ENCODE results near the gene FGF12. TPM values are rescaled to one million over a fixed set of nuclear protein-coding genes. Genes with fewer than 3 reads are reported as not detected.

Gene FGF12
- total RNA-seq, 2 experiments from 2014 or later: not detected

DNA sequence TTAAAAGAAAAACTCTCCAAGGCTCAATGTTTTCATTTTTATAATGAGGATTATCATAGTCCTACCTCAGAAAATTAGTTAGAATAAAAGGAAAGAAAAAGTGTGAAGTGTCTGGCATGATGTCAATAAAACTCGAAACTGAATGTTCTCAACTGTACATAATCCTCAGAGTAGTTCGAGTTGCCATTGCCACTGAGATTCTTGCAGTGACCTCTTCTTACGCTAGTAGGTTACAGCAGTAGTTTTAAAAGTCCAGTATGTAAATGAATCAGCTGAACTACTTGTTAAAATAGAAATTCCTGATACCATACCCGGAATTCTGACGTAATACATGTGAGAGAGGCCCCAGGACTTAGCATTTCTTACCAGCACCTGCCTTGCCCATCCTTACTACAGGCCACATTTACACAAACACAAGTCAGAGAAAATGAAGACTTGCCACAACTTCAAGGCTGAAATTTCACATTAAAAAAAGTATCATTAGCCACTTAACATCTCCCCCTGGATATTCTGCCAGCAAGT lies 502.6 kb downstream of the FGF12 start:
- TF ChIP-seq, protein P1, sequence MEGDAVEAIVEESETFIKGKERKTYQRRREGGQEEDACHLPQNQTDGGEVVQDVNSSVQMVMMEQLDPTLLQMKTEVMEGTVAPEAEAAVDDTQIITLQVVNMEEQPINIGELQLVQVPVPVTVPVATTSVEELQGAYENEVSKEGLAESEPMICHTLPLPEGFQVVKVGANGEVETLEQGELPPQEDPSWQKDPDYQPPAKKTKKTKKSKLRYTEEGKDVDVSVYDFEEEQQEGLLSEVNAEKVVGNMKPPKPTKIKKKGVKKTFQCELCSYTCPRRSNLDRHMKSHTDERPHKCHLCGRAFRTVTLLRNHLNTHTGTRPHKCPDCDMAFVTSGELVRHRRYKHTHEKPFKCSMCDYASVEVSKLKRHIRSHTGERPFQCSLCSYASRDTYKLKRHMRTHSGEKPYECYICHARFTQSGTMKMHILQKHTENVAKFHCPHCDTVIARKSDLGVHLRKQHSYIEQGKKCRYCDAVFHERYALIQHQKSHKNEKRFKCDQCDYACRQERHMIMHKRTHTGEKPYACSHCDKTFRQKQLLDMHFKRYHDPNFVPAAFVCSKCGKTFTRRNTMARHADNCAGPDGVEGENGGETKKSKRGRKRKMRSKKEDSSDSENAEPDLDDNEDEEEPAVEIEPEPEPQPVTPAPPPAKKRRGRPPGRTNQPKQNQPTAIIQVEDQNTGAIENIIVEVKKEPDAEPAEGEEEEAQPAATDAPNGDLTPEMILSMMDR (IDR thresholded peaks at IDR 0.05): no peak
- Mint-ChIP-seq H3K4me1 (ENCODE audit: low read depth) (no peaks in the 10 kb centered on the region), H3K36me3 (ENCODE audit: low read depth) (no peaks in the 10 kb centered on the region), H3K27ac (no peak overlapping the region), H3K27me3 (no peaks in the 10 kb centered on the region), H3K9me3 (no peaks in the 10 kb centered on the region), H3K4me3 (no peak overlapping the region)
- Histone ChIP-seq H3K9me3 (ENCODE audit: control insufficient read depth in 1 of 2, insufficient read depth in 1 of 2, low read length in 2 of 2) (no peaks in the 10 kb centered on the region), H3K36me3 (ENCODE audit: insufficient read depth, low read length) (no peaks in the 10 kb centered on the region), H3K4me3 (ENCODE audit: low read length) (no peak overlapping the region), H3K4me1 (ENCODE audit: insufficient read depth, low read length) (no peaks in the 10 kb centered on the region), H3K27me3 (ENCODE audit: control insufficient read depth in 1 of 2, insufficient read depth in 2 of 2, low read length in 2 of 2) (no peaks in the 10 kb centered on the region), H3K27ac (ENCODE audit: low read depth in 1 of 2, low read length in 2 of 2) (no peak overlapping the region)
- no peak for DNase-seq
- ATAC-seq (ENCODE audit: poor library complexity): no peak
- CTCF ChIA-PET: no interaction called here
- POLR2A ChIA-PET: no interaction called here
- intact Hi-C loops (cut with DNase I, micrococcal nuclease): no loop called here

DNA sequence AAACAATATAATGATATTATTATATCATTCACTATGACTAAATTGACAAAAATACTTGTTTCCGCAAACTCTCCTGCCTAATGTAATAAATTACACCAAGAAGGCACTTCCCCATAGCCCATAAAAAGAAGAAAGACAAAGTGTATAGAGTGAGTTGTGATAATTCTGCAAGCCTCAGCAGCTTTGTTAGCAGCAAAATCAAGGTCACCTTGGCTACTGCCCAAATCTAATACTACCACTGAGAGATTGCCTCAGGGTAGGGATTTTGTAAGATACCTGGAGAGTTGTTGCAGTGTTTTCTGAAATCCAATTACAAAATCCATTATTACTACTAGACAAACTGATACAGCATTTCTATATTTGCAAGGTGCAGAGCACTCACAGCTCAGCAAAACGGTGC lies 503.5 kb downstream of the FGF12 start:
- no peak overlapping the region for H3K27ac ChIP-seq (ENCODE audit: low read depth in 1 of 2, low read length in 2 of 2)
- H3K4me3 Mint-ChIP-seq: no peak overlapping the region
- H3K27me3 Mint-ChIP-seq: no peaks in the 10 kb centered on the region
- H3K9me3 ChIP-seq (ENCODE audit: control insufficient read depth in 1 of 2, insufficient read depth in 1 of 2, low read length in 2 of 2): no peaks in the 10 kb centered on the region
- no peaks in the 10 kb centered on the region for H3K9me3 Mint-ChIP-seq
- no peaks in the 10 kb centered on the region for H3K4me1 Mint-ChIP-seq (ENCODE audit: low read depth)
- POLR2A ChIA-PET: no interaction called here
- DNase-seq: no peak
- CTCF ChIA-PET: no interaction called here
- ATAC-seq (ENCODE audit: poor library complexity): no peak
- H3K27ac Mint-ChIP-seq: no peak overlapping the region
- H3K27me3 ChIP-seq (ENCODE audit: control insufficient read depth in 1 of 2, insufficient read depth in 2 of 2, low read length in 2 of 2): no peaks in the 10 kb centered on the region
- no peaks in the 10 kb centered on the region for H3K4me1 ChIP-seq (ENCODE audit: insufficient read depth, low read length)
- no peaks in the 10 kb centered on the region for H3K36me3 ChIP-seq (ENCODE audit: insufficient read depth, low read length)
- intact Hi-C loops (cut with DNase I, micrococcal nuclease): no loop called here
- TF ChIP-seq, protein P1 (IDR thresholded peaks at IDR 0.05): no peak
- H3K36me3 Mint-ChIP-seq (ENCODE audit: low read depth): no peaks in the 10 kb centered on the region
- no peak overlapping the region for H3K4me3 ChIP-seq (ENCODE audit: low read length)

DNA sequence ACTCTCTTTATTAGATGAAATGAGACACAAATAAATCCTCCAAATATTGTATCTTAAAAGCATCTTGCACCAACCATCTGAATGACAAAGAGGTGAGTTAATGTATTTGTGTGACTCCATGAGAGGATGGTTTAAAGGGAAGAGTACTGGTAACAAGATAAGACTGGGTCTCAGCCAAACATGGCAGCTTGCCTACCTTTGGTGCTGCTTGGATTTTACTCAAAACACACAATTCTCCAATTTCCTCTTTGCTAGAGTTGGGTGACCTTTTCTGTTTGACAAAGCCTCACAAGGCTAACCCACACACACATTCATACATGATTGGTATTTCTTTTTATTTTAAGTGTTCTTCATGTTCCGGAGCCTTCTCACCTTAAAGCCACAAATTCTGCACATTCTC lies 506.4 kb downstream of the FGF12 start:
- ChIA-PET CTCF (no interaction called here), POLR2A (no interaction called here)
- intact Hi-C loops (cut with DNase I, micrococcal nuclease): no loop called here

More for the DNA sequence above, 506.4 kb downstream of the FGF12 start:
- H3K9me3 Mint-ChIP-seq: no peaks in the 10 kb centered on the region
- H3K4me1 Mint-ChIP-seq (ENCODE audit: low read depth): no peaks in the 10 kb centered on the region
- no peaks in the 10 kb centered on the region for H3K36me3 Mint-ChIP-seq (ENCODE audit: low read depth)
- DNase-seq (no peak), ATAC-seq (ENCODE audit: poor library complexity) (no peak)
- H3K4me3 Mint-ChIP-seq: no peak overlapping the region
- Histone ChIP-seq H3K27me3 (ENCODE audit: control insufficient read depth in 1 of 2, insufficient read depth in 2 of 2, low read length in 2 of 2) (no peaks in the 10 kb centered on the region), H3K9me3 (ENCODE audit: control insufficient read depth in 1 of 2, insufficient read depth in 1 of 2, low read length in 2 of 2) (no peaks in the 10 kb centered on the region), H3K4me1 (ENCODE audit: insufficient read depth, low read length) (no peaks in the 10 kb centered on the region), H3K4me3 (ENCODE audit: low read length) (no peak overlapping the region), H3K36me3 (ENCODE audit: insufficient read depth, low read length) (no peaks in the 10 kb centered on the region), H3K27ac (ENCODE audit: low read depth in 1 of 2, low read length in 2 of 2) (no peak overlapping the region)
- no peaks in the 10 kb centered on the region for H3K27me3 Mint-ChIP-seq
- no peak overlapping the region for H3K27ac Mint-ChIP-seq
- TF ChIP-seq, protein P1 (IDR thresholded peaks at IDR 0.05): no peak
